Smooth muscle cell (in vitro differentiated cells): ENCODE data around the gene PARD3B. TPM values are rescaled to one million over a fixed set of nuclear protein-coding genes. Genes with fewer than 3 reads are reported as not detected.

Experiments
- DNase-seq: peaks from one replicate; lab custom pipeline; 2025; ENCODE audit not compliant: unreplicated experiment; lab: John Stamatoyannopoulos, UW
- H2AFZ ChIP-seq: fragments of 200-600 bp; sonication (generic); 2 replicates; pipeline ENCODE4 v1.6.0; 2016; ENCODE audit warnings: antibody characterized with exemption, low read depth, mild to moderate bottlenecking
- H3F3A ChIP-seq: fragments of 200-600 bp; sonication (generic); 2 replicates; pipeline ENCODE4 v1.6.0; 2017; ENCODE audit warnings: antibody characterized with exemption, low read depth
- H3K27ac ChIP-seq: fragments of 200-600 bp; sonication (generic); 2 replicates; pipeline ENCODE4 v1.5.1; 2016; ENCODE audit warnings: low read depth, mild to moderate bottlenecking
- H3K27me3 ChIP-seq: fragments of 200-600 bp; sonication (generic); 2 replicates; pipeline ENCODE4 v1.6.1; 2016; ENCODE audit warnings: low read depth, mild to moderate bottlenecking
- H3K36me3 ChIP-seq: fragments of 200-600 bp; sonication (generic); 2 replicates; pipeline ENCODE4 v1.5.1; 2016; ENCODE audit warnings: low read depth
- H3K4me1 ChIP-seq: fragments of 200-600 bp; sonication (generic); 2 replicates; pipeline ENCODE4 v1.5.1; 2016; ENCODE audit warnings: low read depth
- H3K4me2 ChIP-seq: fragments of 200-600 bp; sonication (generic); 2 replicates; pipeline ENCODE4 v1.6.0; 2016; ENCODE audit warnings: mild to moderate bottlenecking
- H3K4me3 ChIP-seq: fragments of 200-600 bp; sonication (generic); 2 replicates; pipeline ENCODE4 v1.5.1; 2016; ENCODE audit warnings: mild to moderate bottlenecking
- H3K79me2 ChIP-seq: fragments of 200-600 bp; sonication (generic); 2 replicates; pipeline ENCODE4 v1.6.0; 2016; ENCODE audit warnings: low read depth, mild to moderate bottlenecking
- H3K9ac ChIP-seq: fragments of 200-600 bp; sonication (generic); 2 replicates; pipeline ENCODE4 v1.6.0; 2016; ENCODE audit warnings: low read depth
- H3K9me3 ChIP-seq: fragments of 200-600 bp; sonication (generic); replicated peaks from 2 replicates; pipeline ENCODE4 v1.5.1; 2016; ENCODE audit warnings: low read depth
- H4K20me1 ChIP-seq: fragments of 200-600 bp; sonication (generic); 2 replicates; pipeline ENCODE4 v1.6.0; 2016; ENCODE audit warnings: low read depth
- WGBS: methylation state at CpG from one replicate; pipeline ENCODE4 v1.1.7; 2016; ENCODE audit warnings: low lambda C conversion rate; 5-methylcytosine and 5-hydroxymethylcytosine counted together
- polyA plus RNA-seq: library from polyadenylated mRNA; unstranded; fragments of >200 nt; fragmentation: Nextera tagmentation; extraction: Ambion mirVana; gene quantifications from 2 replicates; pipeline ENCODE4 v1.2.1, GENCODE V29; 2016
- total RNA-seq: library from RNA; depleted of rRNA; stranded (reverse); fragments of >200 nt; gene quantifications from 2 replicates; pipeline ENCODE4 v1.2.3, GENCODE V29; 2014
- TF ChIP-seq, protein P1 (sequence below): fragments of 200-600 bp; sonication (generic); IDR thresholded peaks from 2 replicates; pipeline ENCODE4 v1.5.1; 2017; ENCODE audit warnings: borderline replicate concordance, mild to moderate bottlenecking, antibody characterized with exemption; ENCODE audit not compliant: insufficient read depth, poor library complexity, severe bottlenecking

PARD3B gene
- total and polyA plus RNA-seq, 2 experiments from 2014 or later, result 3.3 to 12.2 TPM

DNA sequence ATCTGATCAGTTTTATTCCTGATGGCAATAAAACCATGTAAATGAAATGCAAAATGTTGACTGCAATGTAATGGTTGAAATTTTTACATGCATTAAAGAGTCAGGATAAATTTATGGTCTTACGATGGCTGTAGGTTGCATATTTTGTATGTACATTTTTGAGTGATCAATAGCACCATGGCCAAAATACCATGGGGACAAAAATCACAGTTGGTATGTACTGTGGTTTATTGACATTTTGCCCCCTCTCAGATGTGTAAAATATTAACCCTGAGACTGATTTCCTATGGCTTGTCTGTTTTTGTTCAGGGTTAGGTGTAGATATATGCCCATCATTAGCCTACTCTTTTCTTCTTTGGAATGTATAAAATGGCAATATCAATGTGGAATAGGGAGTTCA lies 138.1 kb downstream of the PARD3B start:
- TF ChIP-seq, protein P1, sequence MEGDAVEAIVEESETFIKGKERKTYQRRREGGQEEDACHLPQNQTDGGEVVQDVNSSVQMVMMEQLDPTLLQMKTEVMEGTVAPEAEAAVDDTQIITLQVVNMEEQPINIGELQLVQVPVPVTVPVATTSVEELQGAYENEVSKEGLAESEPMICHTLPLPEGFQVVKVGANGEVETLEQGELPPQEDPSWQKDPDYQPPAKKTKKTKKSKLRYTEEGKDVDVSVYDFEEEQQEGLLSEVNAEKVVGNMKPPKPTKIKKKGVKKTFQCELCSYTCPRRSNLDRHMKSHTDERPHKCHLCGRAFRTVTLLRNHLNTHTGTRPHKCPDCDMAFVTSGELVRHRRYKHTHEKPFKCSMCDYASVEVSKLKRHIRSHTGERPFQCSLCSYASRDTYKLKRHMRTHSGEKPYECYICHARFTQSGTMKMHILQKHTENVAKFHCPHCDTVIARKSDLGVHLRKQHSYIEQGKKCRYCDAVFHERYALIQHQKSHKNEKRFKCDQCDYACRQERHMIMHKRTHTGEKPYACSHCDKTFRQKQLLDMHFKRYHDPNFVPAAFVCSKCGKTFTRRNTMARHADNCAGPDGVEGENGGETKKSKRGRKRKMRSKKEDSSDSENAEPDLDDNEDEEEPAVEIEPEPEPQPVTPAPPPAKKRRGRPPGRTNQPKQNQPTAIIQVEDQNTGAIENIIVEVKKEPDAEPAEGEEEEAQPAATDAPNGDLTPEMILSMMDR, result no peak
- H3K4me2 ChIP-seq, result no peak overlapping the region
- no peak overlapping the region for H3K9ac ChIP-seq
- no peak overlapping the region for H3K4me3 ChIP-seq
- no peak for DNase-seq
- no peaks in the 10 kb centered on the region for H3K79me2 ChIP-seq
- no peaks in the 10 kb centered on the region for H4K20me1 ChIP-seq
- no peaks in the 10 kb centered on the region for H3F3A ChIP-seq
- no peaks in the 10 kb centered on the region for H3K36me3 ChIP-seq
- H3K9me3 ChIP-seq, result no peaks in the 10 kb centered on the region
- no peak overlapping the region for H2AFZ ChIP-seq
- no peaks in the 10 kb centered on the region for H3K4me1 ChIP-seq
- 95% methylated on average over 1 of the region's 1 CpG for WGBS
- no peaks in the 10 kb centered on the region for H3K27me3 ChIP-seq
- H3K27ac ChIP-seq, result no peak overlapping the region

DNA sequence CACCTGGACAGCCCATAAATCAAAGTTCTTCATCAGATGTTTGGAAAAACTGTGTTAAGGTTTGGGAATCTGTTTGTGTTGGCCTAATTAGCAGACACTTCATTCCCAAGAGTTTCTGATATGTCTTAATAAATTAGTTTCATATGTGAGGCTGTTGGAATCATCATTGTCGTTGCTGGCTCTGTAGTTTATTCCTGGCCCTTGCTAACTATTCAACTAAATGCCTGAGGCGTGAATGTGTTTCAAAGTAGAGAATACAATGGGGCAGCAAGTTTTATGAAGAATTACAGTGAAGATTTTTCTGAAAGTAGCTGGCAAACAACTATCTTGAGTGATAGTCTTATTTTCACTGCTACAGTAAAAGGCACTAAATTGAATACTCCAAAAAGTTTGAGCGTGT lies 141.1 kb downstream of the PARD3B start:
- no peak for DNase-seq
- TF ChIP-seq, protein P1, result no peak
- Histone ChIP-seq H3K4me1 (no peaks in the 10 kb centered on the region), H3K27me3 (no peaks in the 10 kb centered on the region), H3F3A (no peaks in the 10 kb centered on the region), H3K36me3 (no peaks in the 10 kb centered on the region), H3K9me3 (no peaks in the 10 kb centered on the region), H3K9ac (no peak overlapping the region), H3K4me3 (no peak overlapping the region), H3K79me2 (no peaks in the 10 kb centered on the region), H4K20me1 (no peaks in the 10 kb centered on the region), H2AFZ (no peak overlapping the region), H3K4me2 (no peak overlapping the region), H3K27ac (no peak overlapping the region)
- WGBS, result 89% methylated on average over 3 of the region's 3 CpGs

DNA sequence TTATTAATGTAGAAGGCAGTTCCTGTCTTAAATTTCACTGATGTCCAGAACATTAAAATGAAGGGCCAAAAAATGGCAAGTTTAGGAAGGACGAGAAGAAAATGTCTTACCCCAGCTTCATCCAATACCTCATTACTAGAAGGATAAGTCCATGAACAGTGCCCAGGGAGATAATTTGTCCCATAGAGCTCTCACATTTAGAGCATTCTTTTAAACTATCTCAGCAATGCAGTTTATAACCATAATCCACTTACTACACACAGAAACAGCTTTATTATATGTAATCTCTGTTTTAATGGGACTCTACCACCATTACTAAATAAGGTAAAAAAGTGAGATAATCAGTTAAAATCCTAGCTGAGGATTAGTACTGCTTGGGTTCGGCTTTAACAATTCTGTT lies 142.5 kb downstream of the PARD3B start:
- Histone ChIP-seq H3K79me2 (no peaks in the 10 kb centered on the region), H3K27me3 (no peaks in the 10 kb centered on the region), H3K36me3 (no peaks in the 10 kb centered on the region), H4K20me1 (no peaks in the 10 kb centered on the region), H2AFZ (no peak overlapping the region), H3F3A (no peaks in the 10 kb centered on the region), H3K4me1 (no peaks in the 10 kb centered on the region), H3K9me3 (no peaks in the 10 kb centered on the region), H3K4me3 (no peak overlapping the region), H3K27ac (peak overlapping the region; percentile 8), H3K4me2 (peak overlapping the region; percentile 11), H3K9ac (no peak overlapping the region)
- 76% methylated on average over 2 of the region's 2 CpGs for WGBS
- no peak for DNase-seq
- TF ChIP-seq, protein P1, result no peak

DNA sequence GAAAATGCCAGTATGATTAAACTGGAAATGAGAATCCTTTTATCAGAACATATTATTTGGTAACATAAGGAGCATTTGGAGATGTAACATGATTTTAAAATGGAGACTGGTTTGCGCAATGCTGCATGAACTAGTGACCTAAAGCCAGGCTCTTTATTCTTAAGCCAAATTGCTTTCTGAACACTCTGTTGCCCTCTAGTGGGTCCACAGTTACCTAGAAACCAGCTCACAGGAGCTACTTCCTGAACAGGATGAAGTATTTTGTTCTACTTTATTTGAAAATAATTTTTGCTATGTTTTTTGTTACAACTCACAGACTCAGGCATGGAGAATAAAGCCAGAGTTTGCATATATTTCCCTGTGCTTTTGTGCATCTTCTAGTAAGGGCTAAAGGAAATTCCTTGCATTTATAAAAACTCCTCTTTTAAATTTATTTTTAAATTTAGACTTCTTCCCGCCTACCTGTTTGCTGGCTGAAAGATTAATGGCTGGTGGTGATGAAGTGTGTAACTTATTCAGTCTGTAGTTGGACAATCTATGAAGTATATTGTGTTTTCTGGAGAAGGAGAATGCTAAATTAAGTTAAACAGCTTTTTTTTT lies 146.7 kb downstream of the PARD3B start:
- no peak overlapping the region for H3K27ac ChIP-seq
- no peaks in the 10 kb centered on the region for H3K9me3 ChIP-seq
- H3K27me3 ChIP-seq, result no peaks in the 10 kb centered on the region
- H3K36me3 ChIP-seq, result no peaks in the 10 kb centered on the region
- no peaks in the 10 kb centered on the region for H3K79me2 ChIP-seq
- no peaks in the 10 kb centered on the region for H3K4me1 ChIP-seq
- H3K9ac ChIP-seq, result no peak overlapping the region
- H3F3A ChIP-seq, result no peaks in the 10 kb centered on the region
- DNase-seq, result no peak
- TF ChIP-seq, protein P1, result peak; percentile 71
- no peak overlapping the region for H2AFZ ChIP-seq
- no peak overlapping the region for H3K4me2 ChIP-seq
- H4K20me1 ChIP-seq, result no peaks in the 10 kb centered on the region
- no peak overlapping the region for H3K4me3 ChIP-seq
- 88% methylated on average over 2 of the region's 2 CpGs for WGBS
